Ovary (tissue), 9 donors: ENCODE results near the gene ATP5MC3. TPM values are rescaled to one million over a fixed set of nuclear protein-coding genes. Genes with fewer than 3 reads are reported as not detected.

Experiments
- DNase-seq, 5 donors: peaks; one replicate each; pipeline ENCODE4 v3.0.0-alpha.2; 2019 to 2020
- H3K27ac ChIP-seq, 2 donors: fragments of 200-600 bp; one replicate each; pipeline versions ENCODE4 v1.5.1 to v1.8.0; 2019 to 2022
- H3K27me3 ChIP-seq: fragments of 200-600 bp; one replicate; pipeline ENCODE4 v1.8.0; 2022
- H3K36me3 ChIP-seq: fragments of 200-600 bp; sonication (generic); one replicate; pipeline ENCODE4 v1.5.1; 2019
- H3K4me1 ChIP-seq: one replicate; pipeline ENCODE4 v1.8.1; 2013; ENCODE audit warnings: mild to moderate bottlenecking, moderate library complexity; ENCODE audit not compliant: insufficient read depth
- H3K4me3 ChIP-seq: fragments of 200-600 bp; sonication (generic); one replicate; pipeline ENCODE4 v1.5.1; 2017
- H3K9me3 ChIP-seq, 2 donors: fragments of 200-600 bp in 1 of 2; sonication (generic) in 1 of 2; one replicate each; pipeline versions ENCODE4 v1.5.1 to v1.8.1; 2013 to 2019; ENCODE audit warnings: mild to moderate bottlenecking in 1 of 2, moderate library complexity in 1 of 2
- EP300 ChIP-seq: sonication (generic); formaldehyde crosslinking; IDR thresholded peaks from one replicate; pipeline ENCODE4 v1.6.1; 2017; ENCODE audit warnings: antibody characterized with exemption
- POLR2A ChIP-seq: fragments of 450-650 bp; IDR thresholded peaks from one replicate; pipeline ENCODE4 v1.6.1; 2017; ENCODE audit warnings: antibody characterized with exemption, mild to moderate bottlenecking, moderate library complexity
- WGBS, 3 donors: extraction: QIAGEN DNeasy Blood & Tissue Kit in 1 of 3; methylation state at CpG; one replicate each; pipeline versions ENCODE4 v1.1.5 to v1.1.7; 2013 to 2017; 5-methylcytosine and 5-hydroxymethylcytosine counted together
- intact Hi-C, 4 donors: fragments of 100-400 bp; cut with DNase I; formaldehyde crosslinking; loops; one replicate each; pipeline versions ENCODE4 v1.11.0 to v1.15.1; 2022 to 2023
- polyA plus RNA-seq, 2 donors: library from polyadenylated mRNA; stranded (reverse); fragments of 200-250 nt in 1 of 2; fragments of 350-450 nt in 1 of 2; fragmentation: Illumina TruSeq in 1 of 2; extraction: RNeasy Lipid Tissue Mini Kit (QIAGEN cat#74804) in 1 of 2; gene quantifications; one replicate each; pipeline ENCODE4 v1.2.3, GENCODE V29; 2013 to 2014
- total RNA-seq, 7 donors: library from RNA; depleted of rRNA in 2 of 7; stranded (reverse); fragments of >200 nt in 2 of 7; fragmentation: NEBNext Ultra II Directional in 3 of 7; extraction: Animal tissue kit (Norgen Biotek cat#: 25700) in 3 of 7; gene quantifications; one replicate each; pipeline versions ENCODE4 v1.1.0 to v1.2.4, GENCODE V29; 2016 to 2023
- TF ChIP-seq, protein P1 (sequence below), 3 donors: fragments of 450-650 bp in 2 of 3; fragments of 200-600 bp in 1 of 3; IDR thresholded peaks; one replicate each; pipeline versions ENCODE4 v1.5.1 to v1.8.0; 2016 to 2022; ENCODE audit warnings: antibody characterized with exemption in 3 of 3, mild to moderate bottlenecking in 1 of 3
- donor health status: DM: no; HTN: no; CAD: no; lungs with moderate emphysema.
- donor health status: DM: no; HTN: no; CAD: no.
- donor health status: Bipolar disorder and iron deficiency.
- donor health status: DM: yes; HTN: yes; CAD: no.
- donor health status: DM: no; HTN: no; CAD: no.
- donor health status: DM: yes; HTN: yes; CAD: no.

Gene ATP5MC3
- total and polyA plus RNA-seq, 9 donors, result 59.0 to 158 (median 115) TPM

- intact Hi-C loops, result no loop called here
- peak overlapping the region; percentile 98 for H3K4me3 ChIP-seq
Observed at GRCh38 chr2:175181877-175182308, 383 bp upstream of the ATP5MC3 start.

GRCh38 chr2:175180701-175181103 lies 808 bp downstream of the ATP5MC3 start:
- H3K4me1 ChIP-seq, result no peaks in the 10 kb centered on the region
- H3K4me3 ChIP-seq, result peak overlapping the region; percentile 98
- TF ChIP-seq POLR2A, result no peak
- no peak for TF ChIP-seq EP300
- TF ChIP-seq, protein P1, sequence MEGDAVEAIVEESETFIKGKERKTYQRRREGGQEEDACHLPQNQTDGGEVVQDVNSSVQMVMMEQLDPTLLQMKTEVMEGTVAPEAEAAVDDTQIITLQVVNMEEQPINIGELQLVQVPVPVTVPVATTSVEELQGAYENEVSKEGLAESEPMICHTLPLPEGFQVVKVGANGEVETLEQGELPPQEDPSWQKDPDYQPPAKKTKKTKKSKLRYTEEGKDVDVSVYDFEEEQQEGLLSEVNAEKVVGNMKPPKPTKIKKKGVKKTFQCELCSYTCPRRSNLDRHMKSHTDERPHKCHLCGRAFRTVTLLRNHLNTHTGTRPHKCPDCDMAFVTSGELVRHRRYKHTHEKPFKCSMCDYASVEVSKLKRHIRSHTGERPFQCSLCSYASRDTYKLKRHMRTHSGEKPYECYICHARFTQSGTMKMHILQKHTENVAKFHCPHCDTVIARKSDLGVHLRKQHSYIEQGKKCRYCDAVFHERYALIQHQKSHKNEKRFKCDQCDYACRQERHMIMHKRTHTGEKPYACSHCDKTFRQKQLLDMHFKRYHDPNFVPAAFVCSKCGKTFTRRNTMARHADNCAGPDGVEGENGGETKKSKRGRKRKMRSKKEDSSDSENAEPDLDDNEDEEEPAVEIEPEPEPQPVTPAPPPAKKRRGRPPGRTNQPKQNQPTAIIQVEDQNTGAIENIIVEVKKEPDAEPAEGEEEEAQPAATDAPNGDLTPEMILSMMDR (IDR thresholded peaks at IDR 0.05), result no peak
- H3K27ac ChIP-seq, result peak overlapping the region; percentile 72 to 85
- no peaks in the 10 kb centered on the region for H3K9me3 ChIP-seq
- intact Hi-C loops, result no loop called here
- no peaks in the 10 kb centered on the region for H3K27me3 ChIP-seq
- H3K36me3 ChIP-seq, result no peaks in the 10 kb centered on the region
- DNase-seq, result peak; percentile 20 to 52 (median 25)
- 4 to 5% (median 4%) methylated on average over 10 of the region's 10 CpGs for WGBS, 3 donors

More at GRCh38 chr2:175181877-175182308, 383 bp upstream of the ATP5MC3 start:
- no peak for DNase-seq
- Histone ChIP-seq H3K27ac (peak overlapping the region; percentile 72 to 85), H3K36me3 (no peaks in the 10 kb centered on the region), H3K27me3 (no peaks in the 10 kb centered on the region), H3K9me3 (no peaks in the 10 kb centered on the region), H3K4me1 (no peaks in the 10 kb centered on the region)
- 40 to 60% (median 59%) methylated on average over 5 of the region's 5 CpGs for WGBS, 3 donors
- TF ChIP-seq POLR2A (no peak), EP300 (no peak)
- TF ChIP-seq, protein P1 (IDR thresholded peaks at IDR 0.05), result no peak

DNA sequence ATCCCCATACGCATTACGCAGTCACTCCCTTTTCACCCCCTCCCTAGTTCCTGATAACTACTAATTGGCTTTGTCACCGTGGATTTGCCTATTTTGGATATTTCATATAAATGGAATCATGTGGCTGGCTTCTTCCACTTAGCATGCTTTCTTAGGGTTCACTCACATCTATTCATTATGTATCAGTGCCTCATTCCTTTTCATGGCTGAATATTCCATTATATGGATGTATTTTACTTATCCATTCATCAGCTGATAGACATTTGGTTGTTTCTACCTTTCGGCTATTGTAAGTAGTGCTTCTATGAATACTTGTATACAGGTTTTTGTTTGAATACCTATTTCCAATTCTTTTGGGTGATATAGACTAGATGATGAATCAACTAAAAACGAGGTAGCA lies 4.9 kb downstream of the ATP5MC3 start:
- Histone ChIP-seq H3K4me3 (no peak overlapping the region), H3K27me3 (no peaks in the 10 kb centered on the region), H3K27ac (no peak overlapping the region), H3K9me3 (no peaks in the 10 kb centered on the region), H3K4me1 (no peaks in the 10 kb centered on the region), H3K36me3 (no peaks in the 10 kb centered on the region)
- 65 to 76% (median 75%) methylated on average over 5 of the region's 5 CpGs for WGBS, 3 donors
- TF ChIP-seq POLR2A (no peak), EP300 (no peak)
- TF ChIP-seq, protein P1 (IDR thresholded peaks at IDR 0.05), result no peak
- DNase-seq, result no peak
- intact Hi-C loops, result no loop called here

DNA sequence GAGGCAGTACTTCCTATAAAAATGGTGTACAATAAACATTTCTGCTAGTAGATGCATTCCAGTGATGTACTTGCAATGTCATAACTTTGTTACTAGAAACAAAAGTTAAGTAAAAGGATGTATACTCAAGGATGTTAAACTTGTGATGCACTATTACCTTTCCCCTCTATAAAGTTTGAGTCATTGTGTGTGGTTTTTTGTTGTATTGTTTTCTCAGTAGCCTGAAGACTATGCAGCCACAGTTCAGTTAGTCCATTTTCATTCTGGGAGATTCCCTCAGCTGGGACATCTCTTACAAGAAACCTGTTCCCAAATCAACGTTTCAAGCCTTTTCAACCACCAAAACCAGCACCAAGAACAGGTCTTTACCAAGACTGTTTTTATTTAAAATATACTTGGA lies 5.6 kb downstream of the ATP5MC3 start:
- TF ChIP-seq EP300 (no peak), POLR2A (no peak)
- TF ChIP-seq, protein P1 (IDR thresholded peaks at IDR 0.05), result no peak

More for the DNA sequence above, 5.6 kb downstream of the ATP5MC3 start:
- no peak overlapping the region for H3K4me3 ChIP-seq
- intact Hi-C loops, result no loop called here
- no peaks in the 10 kb centered on the region for H3K4me1 ChIP-seq
- H3K27me3 ChIP-seq, result no peaks in the 10 kb centered on the region
- H3K36me3 ChIP-seq, result no peaks in the 10 kb centered on the region
- DNase-seq, result no peak
- WGBS, 3 donors, result 53 to 71% (median 55%) methylated on average over 1 of the region's 1 CpG
- no peaks in the 10 kb centered on the region for H3K9me3 ChIP-seq
- H3K27ac ChIP-seq, result no peak overlapping the region
